ENCODE data around the gene SWAP70. TPM values are rescaled to one million over a fixed set of nuclear protein-coding genes. Genes with fewer than 3 reads are reported as not detected.

Gene SWAP70
- total RNA-seq, 1 donor from 2014 or later = 19.1 TPM

GRCh38 chr11:9716275-9717039 lies 52.6 kb downstream of the SWAP70 start:
- H3K27ac Mint-ChIP-seq = no peak overlapping the region
- peaks cover 12% of the 10 kb centered on the region for H3K36me3 Mint-ChIP-seq (ENCODE audit: insufficient read depth)
- DNase-seq (ENCODE audit: low spot score, unreplicated experiment) = no peak
- H3K4me1 Mint-ChIP-seq (ENCODE audit: low read depth) = peaks cover 6% of the 10 kb centered on the region
- TF ChIP-seq CTCF (IDR thresholded peaks at IDR 0.05; ENCODE audit: unreplicated experiment) = no peak
- H3K9me3 Mint-ChIP-seq (ENCODE audit: low read depth) = no peaks in the 10 kb centered on the region
- no peak overlapping the region for H3K4me3 Mint-ChIP-seq (ENCODE audit: low read depth)
- no peaks in the 10 kb centered on the region for H3K27me3 Mint-ChIP-seq

DNA sequence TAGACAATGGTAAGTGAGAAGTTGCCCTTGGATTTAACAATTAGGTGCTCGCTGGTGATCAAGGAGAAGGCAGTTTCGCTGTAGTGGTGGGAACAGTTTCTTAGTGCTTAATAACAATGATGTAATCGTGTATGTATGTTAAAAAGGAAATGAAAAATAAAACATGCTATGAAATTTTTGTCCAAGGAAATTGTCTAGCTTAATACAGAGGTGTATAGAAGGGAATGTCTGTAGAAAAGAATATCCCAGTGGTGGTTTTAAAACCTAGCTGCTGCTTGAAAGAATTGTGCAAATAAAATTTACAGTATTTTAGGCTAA lies 53.1 kb downstream of the SWAP70 start:
- Mint-ChIP-seq H3K27ac (no peak overlapping the region), H3K4me1 (ENCODE audit: low read depth) (peaks cover 4% of the 10 kb centered on the region), H3K27me3 (no peaks in the 10 kb centered on the region), H3K4me3 (ENCODE audit: low read depth) (no peak overlapping the region), H3K36me3 (ENCODE audit: insufficient read depth) (peaks cover 12% of the 10 kb centered on the region), H3K9me3 (ENCODE audit: low read depth) (no peaks in the 10 kb centered on the region)
- TF ChIP-seq CTCF (IDR thresholded peaks at IDR 0.05; ENCODE audit: unreplicated experiment) = no peak
- DNase-seq (ENCODE audit: low spot score, unreplicated experiment) = no peak

GRCh38 chr11:9717719-9718118 lies 53.8 kb downstream of the SWAP70 start:
- DNase-seq (ENCODE audit: low spot score, unreplicated experiment) = no peak
- Mint-ChIP-seq H3K9me3 (ENCODE audit: low read depth) (no peaks in the 10 kb centered on the region), H3K36me3 (ENCODE audit: insufficient read depth) (peaks cover 12% of the 10 kb centered on the region), H3K27me3 (no peaks in the 10 kb centered on the region), H3K27ac (no peak overlapping the region), H3K4me3 (ENCODE audit: low read depth) (no peak overlapping the region), H3K4me1 (ENCODE audit: low read depth) (peaks cover 4% of the 10 kb centered on the region)
- no peak for TF ChIP-seq CTCF (IDR thresholded peaks at IDR 0.05; ENCODE audit: unreplicated experiment)

DNA sequence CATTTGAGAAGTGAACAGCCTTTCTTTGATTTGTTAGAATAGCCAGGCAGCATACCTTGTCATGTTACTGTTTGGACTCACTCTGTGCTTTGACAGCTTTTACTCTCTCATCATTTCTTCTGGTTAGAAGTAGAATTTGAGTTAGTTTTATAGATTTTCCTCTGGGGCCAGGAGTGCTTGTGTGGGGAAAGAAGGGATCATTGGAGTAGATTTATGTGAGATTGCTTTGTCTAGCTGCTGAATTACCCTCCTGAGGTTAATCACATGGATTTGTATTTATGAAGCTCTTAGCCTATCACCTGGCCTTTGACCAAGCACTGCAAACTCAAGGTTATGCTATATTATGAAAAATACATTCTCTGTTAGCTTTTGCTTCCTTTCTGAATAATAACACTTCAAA lies 54.3 kb downstream of the SWAP70 start:
- peaks cover 12% of the 10 kb centered on the region for H3K36me3 Mint-ChIP-seq (ENCODE audit: insufficient read depth)
- TF ChIP-seq CTCF (IDR thresholded peaks at IDR 0.05; ENCODE audit: unreplicated experiment) = no peak
- no peaks in the 10 kb centered on the region for H3K27me3 Mint-ChIP-seq
- H3K4me1 Mint-ChIP-seq (ENCODE audit: low read depth) = peaks cover 4% of the 10 kb centered on the region
- no peak for DNase-seq (ENCODE audit: low spot score, unreplicated experiment)
- no peaks in the 10 kb centered on the region for H3K9me3 Mint-ChIP-seq (ENCODE audit: low read depth)
- H3K4me3 Mint-ChIP-seq (ENCODE audit: low read depth) = no peak overlapping the region
- H3K27ac Mint-ChIP-seq = peak overlapping the region; percentile 58

GRCh38 chr11:9719566-9720289 lies 55.9 kb downstream of the SWAP70 start:
- TF ChIP-seq CTCF (IDR thresholded peaks at IDR 0.05; ENCODE audit: unreplicated experiment) = no peak
- Mint-ChIP-seq H3K4me1 (ENCODE audit: low read depth) (peaks cover 6% of the 10 kb centered on the region), H3K9me3 (ENCODE audit: low read depth) (no peaks in the 10 kb centered on the region), H3K4me3 (ENCODE audit: low read depth) (no peak overlapping the region), H3K27ac (no peak overlapping the region), H3K27me3 (no peaks in the 10 kb centered on the region), H3K36me3 (ENCODE audit: insufficient read depth) (peaks cover 7% of the 10 kb centered on the region)
- no peak for DNase-seq (ENCODE audit: low spot score, unreplicated experiment)
